ENCODE data around the gene NEK1.
"Not testable (repeated sequence)": the region's sequence is repeated elsewhere in the genome, so short reads cannot be mapped to it uniquely, and the experiment has no call there.

The NEK1 gene

DNA sequence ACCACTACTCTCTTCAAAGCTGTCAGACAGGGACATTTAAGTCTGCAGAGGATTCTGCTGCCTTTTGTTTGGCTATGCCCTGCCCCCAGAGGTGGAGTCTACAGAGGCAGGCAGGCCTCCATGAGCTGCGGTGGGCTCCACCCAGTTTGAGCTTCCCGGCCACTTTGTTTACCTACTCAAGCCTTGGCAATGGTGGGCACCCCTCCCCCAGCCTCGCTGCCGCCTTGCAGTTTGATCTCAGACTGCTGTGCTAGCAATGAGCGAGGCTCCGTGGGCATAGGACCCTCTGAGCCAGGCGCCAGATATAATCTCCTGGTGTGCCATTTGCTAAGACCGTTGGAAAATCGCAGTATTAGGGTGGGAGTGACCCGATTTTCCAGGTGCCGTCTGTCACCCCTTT lies 112.5 kb downstream of the NEK1 start:
- not testable (repeated sequence) for H3K27ac Mint-ChIP-seq (ENCODE audit: low read depth); DNase-seq (ENCODE audit: low spot score in 2 of 2); H3K36me3 Mint-ChIP-seq (ENCODE audit: insufficient read depth); H3K4me3 Mint-ChIP-seq; H3K9me3 Mint-ChIP-seq; H3K4me1 Mint-ChIP-seq; ATAC-seq (replicated peaks; ENCODE audit: extremely low read depth, poor library complexity, severe bottlenecking); H3K27me3 Mint-ChIP-seq

DNA sequence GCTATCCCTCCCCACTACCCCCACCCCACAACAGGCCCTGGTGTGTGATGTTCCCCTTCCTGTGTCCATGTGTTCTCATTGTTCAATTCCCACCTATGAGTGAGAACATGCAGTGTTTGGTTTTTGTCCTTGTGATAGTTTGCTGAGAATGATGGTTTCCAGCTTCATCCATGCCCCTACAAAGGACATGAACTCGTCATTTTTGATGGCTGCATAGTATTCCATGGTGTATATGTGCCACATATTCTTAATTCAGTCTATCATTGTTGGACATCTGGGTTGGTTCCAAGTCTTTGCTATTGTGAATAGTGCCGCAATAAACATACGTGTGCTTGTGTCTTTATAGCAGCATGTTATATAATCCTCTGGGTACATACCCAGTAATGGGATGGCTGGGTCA lies 118.1 kb downstream of the NEK1 start:
- not testable (repeated sequence) for H3K27me3 Mint-ChIP-seq; H3K27ac Mint-ChIP-seq (ENCODE audit: low read depth); DNase-seq (ENCODE audit: low spot score in 2 of 2); H3K36me3 Mint-ChIP-seq (ENCODE audit: insufficient read depth); H3K4me3 Mint-ChIP-seq; ATAC-seq (replicated peaks; ENCODE audit: extremely low read depth, poor library complexity, severe bottlenecking); H3K9me3 Mint-ChIP-seq
- peaks cover 10% of the 10 kb centered on the region for H3K4me1 Mint-ChIP-seq

DNA sequence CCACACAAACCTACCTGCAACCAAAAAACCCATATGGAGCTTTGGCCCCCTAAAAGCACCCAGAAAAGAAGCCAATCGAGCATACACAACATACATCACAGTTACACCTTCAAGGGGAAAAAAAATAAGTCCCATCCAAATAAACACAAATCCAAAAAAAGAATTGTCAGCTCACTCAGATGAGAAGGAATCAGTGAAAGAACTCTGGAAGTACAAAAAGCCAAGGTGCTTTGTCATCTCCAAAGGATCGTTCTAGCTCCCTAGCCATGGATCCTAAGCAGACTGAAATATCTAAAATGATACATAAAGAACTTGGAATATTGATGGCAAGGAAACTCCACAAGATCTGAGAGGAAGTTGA lies 119.2 kb downstream of the NEK1 start:
- no peaks in the 10 kb centered on the region for H3K9me3 Mint-ChIP-seq
- DNase-seq (ENCODE audit: low spot score in 2 of 2), result no peak
- ATAC-seq (replicated peaks; ENCODE audit: extremely low read depth, poor library complexity, severe bottlenecking), result no peak
- peaks cover 10% of the 10 kb centered on the region for H3K4me1 Mint-ChIP-seq
- no peaks in the 10 kb centered on the region for H3K36me3 Mint-ChIP-seq (ENCODE audit: insufficient read depth)
- H3K27ac Mint-ChIP-seq (ENCODE audit: low read depth), result no peak overlapping the region
- no peaks in the 10 kb centered on the region for H3K27me3 Mint-ChIP-seq
- H3K4me3 Mint-ChIP-seq, result no peak overlapping the region

DNA sequence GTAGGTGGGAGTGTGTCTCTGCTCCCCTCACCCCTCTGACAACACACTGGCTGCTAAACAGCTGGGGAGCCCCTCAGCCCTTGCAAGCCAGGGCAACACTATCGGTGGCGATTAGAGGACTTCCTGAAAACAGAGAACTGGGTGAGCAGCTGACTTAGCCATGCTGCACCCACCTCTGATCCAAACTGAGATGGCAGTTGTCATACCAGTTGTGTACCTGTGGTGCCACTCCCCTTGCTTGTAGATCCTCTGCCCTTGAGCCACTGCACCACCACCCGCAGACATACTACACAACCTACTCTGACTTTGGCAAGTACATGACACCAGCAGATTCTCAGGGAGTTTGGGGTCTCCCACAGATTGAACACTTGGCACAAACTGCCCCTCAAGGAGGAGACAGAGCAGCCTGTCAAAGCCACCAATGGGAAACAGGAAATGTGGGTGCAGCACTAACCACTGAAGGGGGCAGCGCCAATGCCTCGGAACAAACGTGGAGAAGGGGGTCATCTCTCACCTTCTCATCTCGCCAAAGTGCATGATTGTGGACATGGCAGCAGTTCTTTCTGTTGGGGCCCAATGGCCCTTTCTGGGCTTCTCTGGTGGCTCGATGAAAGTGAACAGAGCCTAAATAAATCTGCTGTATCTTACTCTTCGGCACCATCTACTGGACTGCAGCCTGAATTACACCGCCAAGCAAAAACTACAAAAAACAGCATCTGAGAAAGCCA lies 119.8 kb downstream of the NEK1 start:
- Mint-ChIP-seq H3K27me3 (no peaks in the 10 kb centered on the region), H3K4me3 (no peak overlapping the region), H3K9me3 (no peaks in the 10 kb centered on the region), H3K27ac (ENCODE audit: low read depth) (no peak overlapping the region), H3K36me3 (ENCODE audit: insufficient read depth) (no peaks in the 10 kb centered on the region), H3K4me1 (peaks cover 10% of the 10 kb centered on the region)
- DNase-seq (ENCODE audit: low spot score in 2 of 2) (no peak), ATAC-seq (replicated peaks; ENCODE audit: extremely low read depth, poor library complexity, severe bottlenecking) (peak; percentile 56)

GRCh38 chr4:169491211-169491610 lies 121.2 kb downstream of the NEK1 start:
- Mint-ChIP-seq H3K9me3 (no peaks in the 10 kb centered on the region), H3K36me3 (ENCODE audit: insufficient read depth) (no peaks in the 10 kb centered on the region), H3K27me3 (no peaks in the 10 kb centered on the region), H3K27ac (ENCODE audit: low read depth) (no peak overlapping the region), H3K4me1 (peaks cover 10% of the 10 kb centered on the region), H3K4me3 (no peak overlapping the region)
- ATAC-seq (replicated peaks; ENCODE audit: extremely low read depth, poor library complexity, severe bottlenecking) (no peak), DNase-seq (ENCODE audit: low spot score in 2 of 2) (no peak)

DNA sequence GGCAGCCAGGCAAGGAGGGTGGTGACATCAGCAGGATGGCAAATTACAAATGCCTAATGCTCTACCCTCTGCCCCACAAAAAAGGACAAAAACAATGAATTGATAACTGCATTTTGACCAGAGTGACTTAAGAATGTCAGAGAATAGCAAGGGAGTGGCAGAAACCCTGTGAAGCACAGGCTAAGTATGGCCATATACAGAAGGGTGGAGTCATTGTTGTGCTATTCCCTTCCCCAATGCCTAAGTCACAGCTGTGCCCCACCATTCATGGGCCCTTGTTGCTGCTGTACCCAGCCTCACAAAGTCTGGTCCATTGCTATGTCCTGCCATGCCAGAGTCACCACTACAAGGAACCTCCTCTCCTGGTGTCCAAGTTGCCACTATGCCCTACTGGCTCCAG lies 123.1 kb downstream of the NEK1 start:
- Mint-ChIP-seq H3K4me1 (peaks cover 10% of the 10 kb centered on the region), H3K27me3 (no peaks in the 10 kb centered on the region), H3K4me3 (no peak overlapping the region), H3K27ac (ENCODE audit: low read depth) (no peak overlapping the region), H3K36me3 (ENCODE audit: insufficient read depth) (no peaks in the 10 kb centered on the region), H3K9me3 (no peaks in the 10 kb centered on the region)
- no peak for ATAC-seq (replicated peaks; ENCODE audit: extremely low read depth, poor library complexity, severe bottlenecking)
- no peak for DNase-seq (ENCODE audit: low spot score in 2 of 2)

- Mint-ChIP-seq H3K27ac (ENCODE audit: low read depth) (no peak overlapping the region), H3K4me1 (no peaks in the 10 kb centered on the region), H3K9me3 (no peaks in the 10 kb centered on the region), H3K27me3 (no peaks in the 10 kb centered on the region), H3K4me3 (no peak overlapping the region), H3K36me3 (ENCODE audit: insufficient read depth) (peaks cover 1% of the 10 kb centered on the region)
- no peak for ATAC-seq (replicated peaks; ENCODE audit: extremely low read depth, poor library complexity, severe bottlenecking)
- no peak for DNase-seq (ENCODE audit: low spot score in 2 of 2)
Observed at GRCh38 chr4:169485791-169486742, 126.3 kb downstream of the NEK1 start.

- Mint-ChIP-seq H3K4me3 (no peak overlapping the region), H3K9me3 (no peaks in the 10 kb centered on the region), H3K27me3 (no peaks in the 10 kb centered on the region), H3K27ac (ENCODE audit: low read depth) (no peak overlapping the region), H3K4me1 (no peaks in the 10 kb centered on the region), H3K36me3 (ENCODE audit: insufficient read depth) (peaks cover 1% of the 10 kb centered on the region)
- DNase-seq (ENCODE audit: low spot score in 2 of 2) (no peak), ATAC-seq (replicated peaks; ENCODE audit: extremely low read depth, poor library complexity, severe bottlenecking) (no peak)
Observed at GRCh38 chr4:169485086-169485485, 127.3 kb downstream of the NEK1 start.

GRCh38 chr4:169484485-169484884 lies 127.9 kb downstream of the NEK1 start:
- H3K4me3 Mint-ChIP-seq, result no peak overlapping the region
- DNase-seq (ENCODE audit: low spot score in 2 of 2) (no peak), ATAC-seq (replicated peaks; ENCODE audit: extremely low read depth, poor library complexity, severe bottlenecking) (no peak)
- no peaks in the 10 kb centered on the region for H3K4me1 Mint-ChIP-seq
- H3K27ac Mint-ChIP-seq (ENCODE audit: low read depth), result no peak overlapping the region
- H3K9me3 Mint-ChIP-seq, result no peaks in the 10 kb centered on the region
- peaks cover 3% of the 10 kb centered on the region for H3K36me3 Mint-ChIP-seq (ENCODE audit: insufficient read depth)
- no peaks in the 10 kb centered on the region for H3K27me3 Mint-ChIP-seq

DNA sequence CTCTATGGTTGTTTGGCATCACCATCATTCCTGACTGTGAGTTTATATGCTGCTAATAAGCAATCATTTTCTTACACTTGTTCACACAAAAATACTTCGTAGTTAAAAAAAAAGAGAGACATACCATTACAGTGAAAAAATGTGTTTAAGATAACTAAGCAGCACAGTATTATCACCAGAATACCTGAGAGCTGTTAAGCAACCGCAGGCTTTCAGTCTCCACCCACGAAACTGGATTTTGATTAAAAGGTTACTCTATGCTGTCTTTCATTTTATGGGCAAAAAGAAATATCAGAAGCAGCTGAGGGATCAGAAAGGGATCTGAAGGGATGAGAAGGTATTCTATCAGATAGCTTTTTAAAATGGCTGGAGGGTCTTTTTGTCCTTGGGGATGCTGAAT lies 148.3 kb downstream of the NEK1 start:
- H3K27me3 Mint-ChIP-seq, result no peaks in the 10 kb centered on the region
- no peak for ATAC-seq (replicated peaks; ENCODE audit: extremely low read depth, poor library complexity, severe bottlenecking)
- H3K9me3 Mint-ChIP-seq, result peaks cover 3% of the 10 kb centered on the region
- H3K27ac Mint-ChIP-seq (ENCODE audit: low read depth), result no peak overlapping the region
- peaks cover 6% of the 10 kb centered on the region for H3K36me3 Mint-ChIP-seq (ENCODE audit: insufficient read depth)
- H3K4me3 Mint-ChIP-seq, result no peak overlapping the region
- H3K4me1 Mint-ChIP-seq, result no peaks in the 10 kb centered on the region
- DNase-seq (ENCODE audit: low spot score in 2 of 2), result no peak

- ATAC-seq (replicated peaks; ENCODE audit: extremely low read depth, poor library complexity, severe bottlenecking) (no peak), DNase-seq (ENCODE audit: low spot score in 2 of 2) (no peak)
- peaks cover 18% of the 10 kb centered on the region for H3K4me1 Mint-ChIP-seq
- no peaks in the 10 kb centered on the region for H3K9me3 Mint-ChIP-seq
- no peak overlapping the region for H3K27ac Mint-ChIP-seq (ENCODE audit: low read depth)
- H3K27me3 Mint-ChIP-seq, result no peaks in the 10 kb centered on the region
- H3K36me3 Mint-ChIP-seq (ENCODE audit: insufficient read depth), result peaks cover 13% of the 10 kb centered on the region
- no peak overlapping the region for H3K4me3 Mint-ChIP-seq
Observed at GRCh38 chr4:169460081-169460480, 152.3 kb downstream of the NEK1 start.

DNA sequence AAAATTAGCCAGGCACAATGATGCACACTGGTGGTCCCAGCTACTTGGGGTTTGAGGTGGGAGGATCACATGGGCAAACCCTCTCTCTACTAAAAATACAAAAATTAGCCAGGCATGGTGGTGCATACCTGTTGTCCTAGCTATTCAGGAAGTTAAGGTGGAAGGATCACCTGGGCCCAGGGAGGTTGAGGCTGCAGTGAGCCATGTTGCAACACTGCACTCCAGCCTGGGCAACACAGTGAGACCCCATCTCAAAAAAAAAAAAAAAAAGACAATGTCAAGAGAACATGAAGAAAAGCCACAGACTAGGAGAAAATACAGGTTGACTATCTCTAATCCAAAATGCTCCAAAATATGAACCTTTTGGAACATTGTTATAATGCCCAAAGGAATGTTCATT lies 153.8 kb downstream of the NEK1 start:
- Mint-ChIP-seq H3K36me3 (ENCODE audit: insufficient read depth) (peaks cover 13% of the 10 kb centered on the region), H3K4me3 (no peak overlapping the region), H3K9me3 (no peaks in the 10 kb centered on the region), H3K27me3 (no peaks in the 10 kb centered on the region), H3K27ac (ENCODE audit: low read depth) (no peak overlapping the region), H3K4me1 (peaks cover 18% of the 10 kb centered on the region)
- no peak for DNase-seq (ENCODE audit: low spot score in 2 of 2)
- ATAC-seq (replicated peaks; ENCODE audit: extremely low read depth, poor library complexity, severe bottlenecking), result no peak

GRCh38 chr4:169452644-169453043 lies 159.7 kb downstream of the NEK1 start:
- not testable (repeated sequence) for H3K9me3 Mint-ChIP-seq; DNase-seq (ENCODE audit: low spot score in 2 of 2); H3K27me3 Mint-ChIP-seq; H3K36me3 Mint-ChIP-seq (ENCODE audit: insufficient read depth); H3K4me3 Mint-ChIP-seq; ATAC-seq (replicated peaks; ENCODE audit: extremely low read depth, poor library complexity, severe bottlenecking); H3K27ac Mint-ChIP-seq (ENCODE audit: low read depth)
- peaks cover 26% of the 10 kb centered on the region for H3K4me1 Mint-ChIP-seq
